GM12872 (cell line): ENCODE results near the gene COA8.

Source experiments
- TF ChIP-seq, protein P1 (sequence below): IDR thresholded peaks from 3 replicates; pipeline ENCODE4 v1.5.1; 2011; ENCODE audit warnings: low read depth, mild to moderate bottlenecking, low read length, moderate library complexity; ENCODE audit not compliant: insufficient read depth

COA8 gene

DNA sequence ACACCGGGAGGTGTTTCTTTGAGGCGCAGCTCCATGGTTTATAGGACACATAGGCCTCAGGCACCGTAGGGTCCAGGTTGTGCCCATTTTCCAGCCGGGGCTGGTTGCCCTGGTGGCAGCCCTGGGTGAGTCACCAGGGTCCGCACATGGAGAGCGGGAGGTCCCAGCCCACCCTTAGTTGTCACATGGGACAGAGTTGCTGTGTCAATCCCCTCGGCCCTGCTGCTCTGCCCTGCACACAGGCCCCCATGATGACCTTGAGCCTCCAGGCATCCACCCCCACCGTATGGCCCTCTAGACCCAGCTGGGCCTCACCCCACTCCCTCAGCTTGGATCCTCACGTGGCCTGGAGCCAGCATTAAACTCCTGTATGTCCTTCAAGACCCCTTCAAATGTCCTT is 26.1 kb upstream of the COA8 start:
- TF ChIP-seq, protein P1, sequence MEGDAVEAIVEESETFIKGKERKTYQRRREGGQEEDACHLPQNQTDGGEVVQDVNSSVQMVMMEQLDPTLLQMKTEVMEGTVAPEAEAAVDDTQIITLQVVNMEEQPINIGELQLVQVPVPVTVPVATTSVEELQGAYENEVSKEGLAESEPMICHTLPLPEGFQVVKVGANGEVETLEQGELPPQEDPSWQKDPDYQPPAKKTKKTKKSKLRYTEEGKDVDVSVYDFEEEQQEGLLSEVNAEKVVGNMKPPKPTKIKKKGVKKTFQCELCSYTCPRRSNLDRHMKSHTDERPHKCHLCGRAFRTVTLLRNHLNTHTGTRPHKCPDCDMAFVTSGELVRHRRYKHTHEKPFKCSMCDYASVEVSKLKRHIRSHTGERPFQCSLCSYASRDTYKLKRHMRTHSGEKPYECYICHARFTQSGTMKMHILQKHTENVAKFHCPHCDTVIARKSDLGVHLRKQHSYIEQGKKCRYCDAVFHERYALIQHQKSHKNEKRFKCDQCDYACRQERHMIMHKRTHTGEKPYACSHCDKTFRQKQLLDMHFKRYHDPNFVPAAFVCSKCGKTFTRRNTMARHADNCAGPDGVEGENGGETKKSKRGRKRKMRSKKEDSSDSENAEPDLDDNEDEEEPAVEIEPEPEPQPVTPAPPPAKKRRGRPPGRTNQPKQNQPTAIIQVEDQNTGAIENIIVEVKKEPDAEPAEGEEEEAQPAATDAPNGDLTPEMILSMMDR, result no peak

DNA sequence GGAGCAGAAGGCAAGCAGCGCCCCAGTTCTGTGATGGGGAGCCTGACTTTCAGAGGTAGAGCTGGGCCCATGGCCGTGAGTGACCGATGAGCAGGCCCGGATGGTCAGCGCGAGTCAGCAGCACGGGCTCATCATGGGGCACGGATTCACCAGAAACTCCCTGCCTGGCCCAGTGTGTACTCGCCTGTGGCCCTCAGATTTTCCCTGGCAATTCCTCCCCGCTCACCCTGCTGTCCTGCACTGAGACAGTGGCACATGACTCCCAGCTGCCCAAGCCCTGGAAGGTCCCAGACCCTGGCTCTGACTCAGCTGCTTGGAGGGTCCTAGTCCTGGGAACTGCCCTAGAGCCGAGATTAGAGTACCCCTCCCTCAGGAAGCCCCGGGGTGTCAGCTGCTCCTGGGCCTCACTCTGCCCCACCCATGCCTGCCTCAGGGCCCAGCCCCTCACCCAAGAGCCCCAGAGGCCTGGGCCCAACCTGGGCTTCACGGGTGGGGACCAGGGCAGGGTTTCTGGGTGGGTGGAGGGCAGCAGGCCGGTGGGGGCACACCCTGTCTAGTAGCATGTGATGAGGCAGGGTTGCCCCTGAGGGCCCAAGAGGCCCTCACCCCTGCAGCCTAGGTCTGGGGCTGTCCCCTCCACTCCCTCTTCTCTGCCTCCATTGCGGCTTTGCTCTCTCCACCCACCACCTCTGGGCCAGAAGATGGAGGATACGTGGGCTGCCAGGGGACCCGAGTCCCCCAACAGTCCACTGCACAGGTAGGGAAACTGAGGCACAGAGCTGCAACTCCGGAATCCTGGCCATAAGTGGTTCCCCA is 25.4 kb upstream of the COA8 start:
- TF ChIP-seq, protein P1, result no peak

- TF ChIP-seq, protein P1, result no peak
These were observed 24.3 kb upstream of the COA8 start for GRCh38 chr14:103538291-103539055.

- TF ChIP-seq, protein P1, result no peak
These were observed 23.5 kb upstream of the COA8 start for GRCh38 chr14:103539056-103539825.

DNA sequence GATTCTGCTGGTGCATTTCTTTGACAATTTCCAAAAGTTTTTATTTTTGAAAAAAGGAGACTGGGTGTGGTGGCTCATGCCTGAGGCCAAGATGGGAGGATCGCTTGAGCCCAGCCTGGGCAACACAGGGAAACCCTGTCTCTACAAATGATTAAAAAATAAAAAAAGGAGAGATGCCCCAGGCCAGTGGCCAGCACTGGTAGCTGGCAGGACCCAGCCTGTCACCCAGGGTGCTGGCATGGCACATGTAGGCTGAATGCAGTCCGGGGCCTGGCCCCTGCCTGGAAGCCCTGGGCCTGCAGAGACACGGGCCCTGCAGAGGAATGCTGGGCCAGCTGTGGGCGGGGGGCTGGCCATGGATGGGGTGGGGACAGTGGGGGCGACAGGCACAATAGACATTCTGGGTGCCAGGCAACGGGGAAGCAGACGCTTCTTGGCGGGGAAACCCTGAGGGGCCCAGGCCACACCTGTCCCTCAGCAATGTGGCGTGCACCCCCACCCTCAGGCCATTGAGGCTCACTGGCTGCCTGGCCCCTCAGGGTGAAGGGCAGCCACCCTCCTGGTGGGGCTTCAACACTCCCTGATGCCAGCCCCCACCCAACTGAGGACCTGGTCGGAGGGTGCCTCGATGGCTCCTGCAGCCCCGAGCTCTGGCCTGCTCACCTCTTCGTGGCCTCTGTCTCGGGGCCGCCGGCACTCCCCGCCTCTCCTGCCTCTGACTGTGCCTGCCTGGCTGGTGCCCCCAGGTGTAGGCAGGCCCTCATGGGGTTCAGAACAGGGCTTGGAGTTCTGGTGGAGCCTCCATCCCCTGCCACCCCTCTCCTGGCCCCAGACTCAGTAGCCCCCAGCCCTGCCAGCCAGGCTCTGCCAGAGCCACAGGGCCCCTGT is 21.7 kb upstream of the COA8 start:
- TF ChIP-seq, protein P1, result no peak

- TF ChIP-seq, protein P1, result no peak
These were observed 20.8 kb upstream of the COA8 start for GRCh38 chr14:103541709-103542604.
